Measurements from ENCODE around the gene SAMD4B. TPM values are rescaled to one million over a fixed set of nuclear protein-coding genes. Genes with fewer than 3 reads are reported as not detected.
"Not testable (repeated sequence)": the region's sequence is repeated elsewhere in the genome, so short reads cannot be mapped to it uniquely, and the experiment has no call there.

Gene SAMD4B
- total RNA-seq, 1 experiment from 2014 or later: 37.0 TPM

- Histone ChIP-seq H3K36me3 (no peaks in the 10 kb centered on the region), H3K4me3 (no peak overlapping the region), H3K9me3 (no peaks in the 10 kb centered on the region), H3K27me3 (peaks cover 5% of the 10 kb centered on the region; the same call in 1 of the 2 replicates)
- DNase-seq: no peak
These were observed 17.9 kb upstream of the SAMD4B start for GRCh38 chr19:39324242-39324842.

DNA sequence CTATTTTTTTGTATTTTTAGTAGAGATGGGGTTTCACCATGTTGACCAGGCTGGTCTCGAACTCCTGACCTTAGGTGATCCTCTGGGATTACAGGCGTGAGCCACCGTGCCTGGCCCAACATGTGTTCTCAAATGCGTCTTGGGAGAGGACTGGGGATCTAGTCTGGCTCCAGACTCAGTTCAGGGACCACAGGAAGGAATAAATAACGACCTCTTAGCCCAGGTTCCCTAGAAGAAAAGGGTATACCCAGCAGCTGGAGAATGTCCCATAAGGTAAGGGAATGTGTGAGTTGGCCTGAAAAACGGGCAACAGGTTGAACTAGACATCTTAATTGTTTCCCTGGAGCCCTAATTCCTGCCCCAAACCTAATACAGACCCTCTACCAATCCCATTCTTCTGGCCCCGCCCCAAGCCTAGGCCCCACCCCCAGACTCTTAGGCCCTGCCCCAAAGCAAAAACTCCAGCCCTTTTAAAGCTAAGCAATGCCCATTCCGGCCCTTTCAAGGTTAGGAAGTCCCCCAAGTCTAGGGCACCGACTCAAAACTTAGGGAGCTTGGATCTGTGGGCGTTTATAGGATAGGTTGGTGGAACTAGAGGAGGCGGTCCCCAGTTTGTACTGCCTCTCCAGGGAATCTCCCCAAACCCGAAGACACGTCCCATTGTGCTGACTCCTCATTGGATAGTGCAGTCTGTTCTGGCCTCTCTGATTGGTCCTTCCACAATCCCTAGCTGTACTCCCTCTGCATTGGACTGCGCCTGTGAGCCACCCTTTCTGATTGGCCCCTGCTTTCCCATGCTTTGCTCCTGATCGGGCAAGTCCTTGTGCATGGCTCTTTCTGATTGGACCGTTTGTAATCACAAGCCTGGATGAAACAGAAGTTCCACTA, 16.2 kb upstream of the SAMD4B start:
- DNase-seq: no peak
- Histone ChIP-seq H3K27me3 (peaks cover 5% of the 10 kb centered on the region; the same call in 1 of the 2 replicates), H3K4me3 (no peak overlapping the region), H3K9me3 (no peaks in the 10 kb centered on the region), H3K36me3 (no peaks in the 10 kb centered on the region)

- no peak for DNase-seq
These were observed 14.7 kb upstream of the SAMD4B start for GRCh38 chr19:39327363-39328045.

GRCh38 chr19:39328046-39328705, 14.0 kb upstream of the SAMD4B start:
- H3K9me3 ChIP-seq: no peaks in the 10 kb centered on the region
- no peaks in the 10 kb centered on the region for H3K36me3 ChIP-seq
- no peaks in the 10 kb centered on the region for H3K27me3 ChIP-seq
- DNase-seq: peak; percentile 67
- H3K4me3 ChIP-seq: no peak overlapping the region

More at GRCh38 chr19:39327363-39328045, 14.7 kb upstream of the SAMD4B start:
- H3K9me3 ChIP-seq: no peaks in the 10 kb centered on the region
- no peak overlapping the region for H3K4me3 ChIP-seq
- H3K36me3 ChIP-seq: no peaks in the 10 kb centered on the region
- no peaks in the 10 kb centered on the region for H3K27me3 ChIP-seq

DNA sequence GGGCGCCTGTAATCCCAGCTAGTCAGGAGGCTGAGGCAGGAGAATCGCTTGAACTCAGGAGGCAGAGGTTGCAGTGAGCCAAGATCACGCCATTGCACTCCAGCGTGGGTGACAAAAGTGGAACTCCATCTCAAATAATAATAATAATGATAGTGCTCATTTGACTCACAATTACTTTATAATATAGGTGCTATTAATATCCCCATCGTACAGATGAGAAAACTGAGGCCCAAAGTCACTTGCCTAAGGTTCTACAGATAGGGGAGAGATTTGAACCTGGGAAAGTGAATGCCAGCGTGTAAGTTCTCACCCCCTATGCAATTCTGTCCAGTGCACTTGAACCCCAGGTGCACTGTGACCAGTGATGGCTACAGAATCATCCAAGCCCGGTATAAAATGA, 12.3 kb upstream of the SAMD4B start:
- H3K4me3 ChIP-seq: no peak overlapping the region
- H3K9me3 ChIP-seq: no peaks in the 10 kb centered on the region
- no peaks in the 10 kb centered on the region for H3K36me3 ChIP-seq
- no peak for DNase-seq
- no peaks in the 10 kb centered on the region for H3K27me3 ChIP-seq

DNA sequence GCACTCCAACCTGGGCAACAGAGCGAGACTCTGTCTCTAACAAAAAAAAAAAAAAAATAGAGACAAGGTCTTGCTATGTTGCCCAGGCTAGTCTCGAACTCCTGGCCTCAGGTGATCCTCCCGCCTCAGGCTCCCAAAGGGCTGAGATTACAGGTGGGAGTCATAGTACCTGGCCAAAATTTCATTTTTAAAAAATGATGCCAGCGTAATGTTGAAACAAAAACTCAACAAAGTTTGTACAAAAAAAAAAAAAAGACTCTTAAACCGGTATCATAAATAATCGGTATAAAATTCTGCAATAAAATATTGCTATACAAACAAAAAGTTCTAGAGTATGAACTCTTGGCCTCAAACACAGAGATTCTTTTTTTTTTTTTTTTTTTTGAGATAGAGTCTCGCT, 9.9 kb upstream of the SAMD4B start:
- Histone ChIP-seq H3K9me3 (no peaks in the 10 kb centered on the region), H3K36me3 (no peaks in the 10 kb centered on the region), H3K27me3 (no peaks in the 10 kb centered on the region), H3K4me3 (no peak overlapping the region)
- DNase-seq: no peak

DNA sequence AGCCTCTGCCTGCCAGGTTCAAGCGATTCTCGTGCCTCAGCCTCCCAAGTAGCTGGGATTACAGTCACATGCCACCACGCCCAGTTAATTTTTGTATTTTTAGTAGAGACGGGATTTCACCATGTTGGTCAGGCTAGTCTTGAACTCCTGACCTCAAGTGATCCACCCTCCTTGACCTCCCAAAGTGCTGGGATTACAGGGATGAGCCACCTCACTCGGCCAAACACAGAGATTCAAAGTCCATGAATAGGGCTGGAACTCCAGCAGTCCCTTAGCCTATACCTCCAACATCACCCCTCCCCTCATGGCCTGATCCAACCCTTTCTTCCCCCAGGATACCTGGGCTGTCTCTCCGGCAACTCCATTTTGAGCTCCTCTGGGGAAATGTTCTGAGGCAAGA, 9.5 kb upstream of the SAMD4B start:
- not testable (repeated sequence) for H3K4me3 ChIP-seq, DNase-seq, H3K36me3 ChIP-seq

GRCh38 chr19:39333507-39333906, 8.7 kb upstream of the SAMD4B start:
- no peaks in the 10 kb centered on the region for H3K9me3 ChIP-seq
- no peak for DNase-seq
- no peaks in the 10 kb centered on the region for H3K36me3 ChIP-seq
- no peaks in the 10 kb centered on the region for H3K27me3 ChIP-seq
- H3K4me3 ChIP-seq: no peak overlapping the region

More for the DNA sequence above, 9.5 kb upstream of the SAMD4B start:
- H3K27me3 ChIP-seq, H3K9me3 ChIP-seq: not testable (repeated sequence)

DNA sequence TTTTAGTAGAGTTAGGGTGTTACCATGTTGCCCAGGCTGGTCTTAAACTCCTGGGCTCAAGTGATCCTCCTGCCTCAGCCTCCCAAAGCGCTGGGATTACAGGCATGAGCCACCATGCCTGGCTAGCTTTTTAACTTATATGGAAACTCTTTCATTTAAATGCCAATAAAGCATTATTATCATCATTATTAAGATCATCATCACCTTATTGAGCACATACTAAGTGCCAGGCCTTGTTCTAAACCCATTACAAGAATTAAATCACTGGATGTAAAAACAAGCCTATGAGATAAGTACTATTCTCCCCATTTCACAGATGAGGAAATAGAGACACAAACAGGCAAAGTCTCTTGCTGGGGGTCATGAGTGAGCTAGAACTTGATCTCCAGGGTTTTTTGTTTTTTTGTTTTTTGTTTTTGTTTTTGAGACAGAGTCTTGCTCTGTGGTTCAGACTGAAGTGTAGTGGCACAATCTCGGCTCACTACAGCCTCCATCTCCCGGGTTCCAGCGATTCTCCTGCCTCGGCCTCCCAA, 7.7 kb upstream of the SAMD4B start:
- no peaks in the 10 kb centered on the region for H3K36me3 ChIP-seq
- no peak overlapping the region for H3K4me3 ChIP-seq
- no peak for DNase-seq
- no peaks in the 10 kb centered on the region for H3K9me3 ChIP-seq
- H3K27me3 ChIP-seq: no peaks in the 10 kb centered on the region

GRCh38 chr19:39335168-39335548, 7.1 kb upstream of the SAMD4B start:
- Histone ChIP-seq H3K4me3 (no peak overlapping the region), H3K27me3 (no peaks in the 10 kb centered on the region), H3K9me3 (no peaks in the 10 kb centered on the region), H3K36me3 (no peaks in the 10 kb centered on the region)
- DNase-seq: no peak

DNA sequence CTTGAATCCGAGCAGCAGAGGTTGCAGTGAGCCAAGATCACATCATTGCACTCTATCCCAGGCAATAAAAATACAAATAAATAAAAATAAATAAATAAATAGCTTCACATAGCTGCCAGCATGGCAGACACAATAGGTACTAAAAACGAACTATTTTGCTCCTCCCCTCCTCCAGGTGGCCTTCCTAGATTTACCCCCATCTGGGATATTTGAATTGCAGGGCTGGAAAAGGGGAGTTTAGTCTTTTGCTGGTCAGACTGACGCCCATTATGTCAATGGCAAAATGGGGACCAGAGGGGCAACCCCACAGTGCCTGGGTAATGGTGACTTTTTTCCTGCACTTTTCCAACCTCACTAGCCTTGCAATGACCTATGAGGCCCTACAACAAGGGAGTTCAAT, 5.7 kb upstream of the SAMD4B start:
- H3K27me3 ChIP-seq: no peaks in the 10 kb centered on the region
- H3K9me3 ChIP-seq: no peaks in the 10 kb centered on the region
- H3K36me3 ChIP-seq: no peaks in the 10 kb centered on the region
- no peak for DNase-seq
- H3K4me3 ChIP-seq: no peak overlapping the region

DNA sequence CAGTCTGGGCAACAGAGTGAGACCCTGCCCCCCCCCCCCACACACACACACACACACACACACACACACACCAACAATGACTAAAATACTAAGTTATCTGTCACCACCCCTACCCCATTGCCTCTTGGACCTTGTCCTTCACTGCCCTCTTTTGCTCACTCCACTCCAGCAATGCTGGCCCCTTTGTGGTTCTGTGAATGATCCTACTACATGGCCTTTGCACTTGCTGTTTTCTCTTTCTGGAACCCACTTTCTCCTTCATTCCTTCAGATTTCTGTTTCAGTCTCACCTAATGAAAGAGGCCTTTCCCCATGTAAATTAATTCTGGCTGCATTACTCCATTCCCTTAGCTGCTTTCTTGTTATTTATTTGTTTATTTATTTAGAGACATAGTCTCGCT, 2.5 kb upstream of the SAMD4B start:
- Histone ChIP-seq H3K4me3 (no peak overlapping the region), H3K36me3 (peaks cover 10% of the 10 kb centered on the region), H3K9me3 (no peaks in the 10 kb centered on the region), H3K27me3 (no peaks in the 10 kb centered on the region)
- DNase-seq: no peak

DNA sequence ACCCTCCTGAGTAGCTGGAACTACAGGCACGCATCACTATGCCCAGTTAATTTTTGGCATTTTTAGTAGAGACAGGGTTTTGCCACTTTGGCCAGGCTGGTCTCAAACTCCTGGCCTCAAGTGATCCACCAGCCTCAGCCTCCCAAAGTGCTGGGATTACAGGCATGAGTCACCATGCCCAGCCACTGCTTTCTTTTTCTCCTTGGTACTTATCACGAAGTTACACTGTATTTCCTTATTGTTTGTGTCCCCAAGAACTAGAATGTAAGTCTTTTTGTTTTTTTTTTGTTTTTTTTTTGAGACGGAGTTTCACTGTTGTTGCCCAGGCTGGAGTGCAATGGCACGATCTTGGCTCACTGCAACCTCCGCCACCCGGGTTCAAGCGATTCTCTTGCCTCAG, 2.1 kb upstream of the SAMD4B start:
- peaks cover 14% of the 10 kb centered on the region for H3K36me3 ChIP-seq
- H3K4me3 ChIP-seq, H3K9me3 ChIP-seq, H3K27me3 ChIP-seq: not testable (repeated sequence)
- peak; percentile 15 for DNase-seq

DNA sequence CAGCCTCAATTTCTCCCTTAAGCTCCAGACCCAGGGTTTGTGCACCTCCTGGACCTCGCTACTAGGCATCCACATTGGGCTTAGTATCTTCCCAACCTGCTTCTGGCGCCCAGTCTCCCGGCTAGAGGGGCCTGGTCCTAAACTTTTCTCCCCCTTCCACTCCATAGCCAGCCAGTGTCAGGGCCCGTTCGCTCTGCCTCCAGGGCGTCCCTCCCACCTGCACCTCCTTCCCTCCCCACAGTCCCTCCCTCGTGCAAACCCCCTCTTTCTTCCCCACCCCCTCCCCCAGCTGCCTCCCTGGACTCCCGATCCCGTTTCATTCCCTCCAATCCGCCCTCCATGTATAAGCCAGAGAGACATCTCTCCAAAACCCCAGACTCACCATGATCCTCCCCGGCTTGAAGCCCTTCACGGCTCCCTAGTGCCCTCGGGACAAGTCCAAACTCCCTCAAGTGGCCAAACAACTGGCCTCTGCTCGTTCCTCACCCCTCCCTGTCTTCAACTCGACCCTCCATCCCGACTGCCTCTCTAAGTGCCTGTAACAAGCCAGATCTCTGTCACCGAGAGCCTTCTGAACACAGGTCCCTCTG, 997 bp upstream of the SAMD4B start:
- Histone ChIP-seq H3K4me3 (peak overlapping the region; percentile 87), H3K36me3 (peaks cover 23% of the 10 kb centered on the region), H3K27me3 (no peaks in the 10 kb centered on the region), H3K9me3 (no peaks in the 10 kb centered on the region)
- peak; percentile 25 for DNase-seq

DNA sequence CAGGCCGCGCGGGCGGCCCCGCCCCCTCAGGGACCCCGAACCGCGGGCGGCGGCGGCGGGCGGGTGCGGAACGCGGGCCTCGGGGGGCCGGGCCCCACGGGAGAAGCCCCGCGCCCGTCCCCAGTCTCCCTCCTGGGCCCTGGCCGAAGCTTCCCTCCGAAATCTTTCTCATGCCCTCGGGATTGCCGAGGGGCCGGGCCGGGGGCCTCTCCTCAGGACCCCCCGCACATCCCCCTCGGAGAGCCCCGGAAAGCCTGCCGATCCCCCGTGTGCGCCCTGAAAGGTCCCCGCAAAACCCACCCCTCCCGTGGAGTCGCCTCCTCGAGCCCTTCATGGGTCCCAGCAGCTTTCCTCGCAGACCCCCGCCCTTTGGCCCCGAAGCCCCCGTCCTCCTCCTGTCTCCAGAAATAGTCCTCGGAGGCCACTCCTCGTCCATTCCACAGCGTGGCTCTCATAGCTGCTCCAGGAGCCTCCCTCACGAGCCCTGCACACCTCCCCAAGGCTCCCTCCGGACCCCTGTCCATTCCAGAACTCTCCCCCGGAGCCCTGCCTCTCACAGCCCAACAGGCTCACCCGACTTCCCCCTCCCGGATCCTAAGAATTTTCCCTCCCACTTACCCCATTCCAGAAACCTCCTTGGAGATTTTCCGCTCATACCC, 555 bp downstream of the SAMD4B start:
- H3K4me3 ChIP-seq: peak overlapping the region; percentile 92
- H3K27me3 ChIP-seq: no peaks in the 10 kb centered on the region
- peaks cover 37% of the 10 kb centered on the region for H3K36me3 ChIP-seq
- H3K9me3 ChIP-seq: no peaks in the 10 kb centered on the region
- no peak for DNase-seq

- Histone ChIP-seq H3K9me3 (no peaks in the 10 kb centered on the region), H3K27me3 (no peaks in the 10 kb centered on the region), H3K4me3 (no peak overlapping the region), H3K36me3 (peaks cover 66% of the 10 kb centered on the region)
- DNase-seq: no peak
These were observed 3.7 kb downstream of the SAMD4B start for GRCh38 chr19:39345956-39346355.

Measured in MG63 (cell line).